HT-29 (cell line): Measurements from ENCODE around the gene TRMT1. TPM values are rescaled to one million over a fixed set of nuclear protein-coding genes. Genes with fewer than 3 reads are reported as not detected.
"Not testable (repeated sequence)": the region's sequence is repeated elsewhere in the genome, so short reads cannot be mapped to it uniquely, and the experiment has no call there.

Source experiments
- DNase-seq: peaks from one replicate; pipeline ENCODE4 v3.0.0-alpha.2; 2015; ENCODE audit warnings: low spot score
- total RNA-seq: library from RNA; depleted of rRNA; stranded (reverse); fragments of >200 nt; shearing (Covaris generic); gene quantifications from 2 replicates; pipeline ENCODE4 v1.2.3, GENCODE V29; 2014

TRMT1 gene
- total RNA-seq, 1 experiment from 2014 or later: 52.8 TPM

- no peak for DNase-seq
These were observed 34.5 kb upstream of the TRMT1 start for GRCh38 chr19:13150931-13151604.

GRCh38 chr19:13150187-13150930, 33.8 kb upstream of the TRMT1 start, which contains the start of the genes IER2 and STX10:
Gene IER2 (plus strand): TSS chr19:13150411. CDS start chr19:13153187, 2,776 bp downstream.
Gene STX10 (minus strand): TSS chr19:13150375. CDS start chr19:13150173, 202 bp downstream.
- DNase-seq: peak; percentile 84

GRCh38 chr19:13149628-13150186, 33.2 kb upstream of the TRMT1 start:
- peak; percentile 33 for DNase-seq

DNA sequence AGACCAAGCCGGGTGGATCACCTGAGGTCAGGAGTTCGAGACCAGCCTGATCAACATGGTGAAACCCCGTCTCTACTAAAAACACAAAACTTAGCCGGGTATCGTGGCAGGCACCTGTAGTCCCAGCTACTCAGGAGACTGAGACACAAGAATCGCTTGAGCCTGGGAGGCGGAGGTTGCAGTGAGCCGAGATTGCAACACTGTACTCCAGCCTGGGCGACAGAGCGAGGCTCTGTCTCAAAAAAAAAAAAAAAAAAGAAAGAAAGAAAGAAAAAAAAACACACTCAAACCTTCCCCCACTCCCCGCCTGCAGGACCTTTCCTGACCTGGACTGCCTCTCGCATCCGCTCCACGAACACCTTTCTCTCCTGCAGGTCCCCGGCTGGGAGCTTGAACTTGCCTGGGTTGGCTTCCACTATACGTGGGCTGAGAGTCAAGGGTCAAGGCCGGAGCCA, 32.7 kb upstream of the TRMT1 start:
- not testable (repeated sequence) for DNase-seq

- no peak for DNase-seq
These were observed 30.4 kb upstream of the TRMT1 start for GRCh38 chr19:13146763-13147563.

GRCh38 chr19:13139633-13140311, 23.2 kb upstream of the TRMT1 start:
- no peak for DNase-seq

DNA sequence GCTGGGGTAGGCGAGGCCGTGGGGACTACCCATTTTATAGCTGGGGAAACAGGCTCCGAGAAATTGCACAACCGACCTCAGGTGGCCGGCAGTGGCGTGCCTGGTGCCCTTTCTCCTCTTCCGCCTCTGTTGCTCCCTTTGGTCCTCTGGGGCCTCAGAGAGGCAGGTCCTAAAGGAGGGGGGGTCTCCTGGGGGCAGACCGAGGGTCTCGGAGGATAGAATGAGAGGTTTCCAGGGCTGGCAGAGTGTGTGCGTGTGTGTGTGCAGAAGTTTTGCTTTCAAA, 22.3 kb upstream of the TRMT1 start:
- no peak for DNase-seq

DNA sequence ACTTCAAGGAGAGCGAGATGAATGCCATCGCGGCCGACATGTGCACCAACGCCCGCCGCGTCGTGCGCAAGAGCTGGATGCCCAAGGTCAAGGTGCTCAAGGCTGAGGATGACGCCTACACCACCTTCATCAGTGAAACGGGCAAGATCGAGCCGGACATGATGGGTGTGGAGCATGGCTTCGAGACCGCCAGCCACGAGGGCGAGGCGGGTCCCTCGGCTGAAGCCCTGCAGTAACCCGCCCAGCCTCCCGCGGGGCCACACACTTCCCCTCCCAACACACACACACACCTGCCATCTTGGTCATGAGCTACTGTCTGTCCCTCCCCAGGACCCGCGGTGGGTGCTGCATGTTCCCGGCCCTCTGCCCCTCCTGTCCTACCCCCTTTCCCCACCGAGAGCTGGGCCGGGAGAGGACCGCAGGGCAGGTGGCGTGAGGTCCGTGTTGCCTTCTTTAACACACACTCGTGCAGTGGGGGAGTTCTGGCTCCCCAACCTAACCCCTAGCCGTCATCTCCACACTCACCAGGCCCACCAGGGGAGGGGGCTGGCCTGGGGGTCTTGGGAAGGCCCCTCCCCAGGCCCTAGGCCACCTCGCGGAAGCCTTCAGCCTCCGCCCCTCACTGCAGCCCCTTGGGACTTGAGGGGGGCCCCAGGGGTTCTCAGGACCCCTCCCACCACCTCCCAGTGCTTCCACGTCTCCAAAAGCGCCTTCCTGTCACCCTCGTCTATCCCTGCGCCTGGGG, 21.8 kb upstream of the TRMT1 start:
- DNase-seq: no peak

DNA sequence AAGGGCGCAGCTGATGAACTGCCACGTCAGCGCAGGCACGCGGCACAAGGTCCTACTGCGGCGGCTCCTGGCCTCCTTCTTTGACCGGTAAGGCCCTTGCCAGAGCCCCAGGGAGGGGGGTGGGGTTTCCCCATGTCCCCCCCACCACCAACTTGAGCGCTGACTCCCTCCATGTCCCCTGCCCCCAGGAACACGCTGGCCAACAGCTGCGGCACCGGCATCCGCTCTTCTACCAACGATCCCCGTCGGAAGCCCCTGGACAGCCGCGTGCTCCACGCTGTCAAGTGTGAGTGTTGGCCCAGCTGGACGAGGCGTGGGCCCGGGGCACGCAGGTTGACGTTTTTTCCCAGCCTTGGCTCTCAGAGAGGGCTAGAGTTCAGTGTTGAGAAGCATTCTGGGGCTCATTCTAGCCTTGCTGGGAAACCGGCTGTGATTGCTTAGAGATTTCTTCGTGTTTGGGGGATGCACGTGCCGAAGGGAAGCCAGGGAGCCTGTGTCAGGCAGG, 20.8 kb upstream of the TRMT1 start:
- no peak for DNase-seq

- no peak for DNase-seq
These were observed 18.8 kb upstream of the TRMT1 start for GRCh38 chr19:13135068-13136062.

GRCh38 chr19:13134626-13135025, 18.1 kb upstream of the TRMT1 start:
- no peak for DNase-seq

DNA sequence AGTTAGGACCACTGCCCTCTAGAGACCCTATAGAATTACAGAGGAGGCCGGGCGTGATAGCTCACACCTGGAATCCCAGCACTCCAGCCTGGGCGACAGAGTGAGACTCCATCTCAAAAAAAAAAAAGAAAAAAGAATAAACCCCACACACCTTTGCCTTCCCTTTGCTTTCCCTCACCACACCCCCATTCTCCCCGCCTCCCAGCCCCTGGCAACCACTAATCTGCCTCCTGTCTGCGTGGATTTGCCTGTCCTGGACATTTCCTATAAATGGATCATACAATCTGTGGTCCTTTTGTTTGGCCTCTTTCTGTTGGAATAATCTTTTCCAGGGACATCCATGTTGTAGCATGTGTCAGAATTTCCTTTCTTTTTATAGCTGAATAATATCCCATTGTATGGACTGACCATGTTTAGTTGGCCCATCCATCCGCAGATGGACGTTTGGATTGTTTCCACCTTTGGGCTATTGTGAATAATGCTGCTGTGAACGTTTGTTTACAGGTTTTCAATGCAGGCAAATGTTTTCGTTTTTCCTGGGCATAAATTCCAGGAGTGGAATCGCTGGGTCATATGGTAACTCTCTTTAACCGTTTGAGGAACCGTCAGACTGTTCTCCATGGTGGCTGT, 16.8 kb upstream of the TRMT1 start:
- DNase-seq: no peak

DNA sequence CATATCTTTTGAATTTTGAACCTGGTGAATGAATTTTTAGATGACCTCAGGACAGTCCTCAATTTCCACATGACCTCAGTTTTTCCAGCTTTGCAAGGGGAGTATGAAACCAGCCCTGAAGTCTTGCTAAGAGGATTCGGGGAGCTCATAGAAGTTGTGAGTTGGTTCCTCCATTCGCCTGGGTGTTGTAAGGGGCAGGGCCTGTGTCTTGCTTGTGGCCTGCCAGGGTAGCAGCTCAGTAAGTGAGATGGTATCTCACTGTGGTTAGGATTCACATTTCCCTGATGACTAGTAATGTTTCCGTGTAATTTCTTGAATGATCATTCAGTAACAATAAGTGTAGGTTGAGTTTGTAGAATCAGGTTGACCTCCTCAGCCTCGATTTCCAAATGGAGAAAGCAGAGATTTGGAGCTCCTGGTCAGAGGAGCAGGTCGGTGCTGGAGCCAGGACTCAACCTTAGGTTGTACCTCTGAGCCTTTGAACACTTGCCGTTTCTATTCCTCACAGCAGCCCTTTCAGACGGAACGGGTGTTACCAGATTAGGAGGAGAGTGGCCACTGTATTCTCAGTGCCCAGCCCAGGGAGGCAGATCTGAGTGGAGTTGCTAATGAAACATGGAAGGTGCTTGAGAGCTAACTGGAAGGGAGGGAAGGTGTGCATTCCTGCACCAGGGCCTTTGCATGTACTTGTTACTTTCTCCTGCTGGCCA, 16.1 kb upstream of the TRMT1 start:
- no peak for DNase-seq

GRCh38 chr19:13130886-13131490, 14.4 kb upstream of the TRMT1 start:
- no peak for DNase-seq

DNA sequence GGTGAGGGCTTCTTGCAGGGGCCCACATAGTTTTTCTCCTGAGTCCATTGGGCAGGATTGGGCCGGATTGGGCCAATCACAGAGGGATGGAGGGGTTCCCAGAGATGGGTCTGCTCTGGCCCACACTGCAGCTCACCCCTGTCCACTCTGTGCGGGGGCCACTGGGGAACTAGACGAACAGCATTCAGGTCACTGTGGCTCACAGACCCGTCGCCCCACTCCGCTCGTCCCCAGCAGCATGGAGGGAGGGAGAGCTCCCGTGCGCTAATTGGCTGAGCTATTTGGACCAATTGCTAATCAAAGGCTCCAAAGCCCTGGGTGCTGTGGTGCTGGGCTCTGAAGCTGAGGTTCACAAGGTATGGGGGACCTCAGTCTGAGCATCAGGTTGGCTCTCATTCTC, 12.8 kb upstream of the TRMT1 start:
- DNase-seq: no peak

GRCh38 chr19:13128583-13128982, 12.0 kb upstream of the TRMT1 start:
- DNase-seq: no peak

DNA sequence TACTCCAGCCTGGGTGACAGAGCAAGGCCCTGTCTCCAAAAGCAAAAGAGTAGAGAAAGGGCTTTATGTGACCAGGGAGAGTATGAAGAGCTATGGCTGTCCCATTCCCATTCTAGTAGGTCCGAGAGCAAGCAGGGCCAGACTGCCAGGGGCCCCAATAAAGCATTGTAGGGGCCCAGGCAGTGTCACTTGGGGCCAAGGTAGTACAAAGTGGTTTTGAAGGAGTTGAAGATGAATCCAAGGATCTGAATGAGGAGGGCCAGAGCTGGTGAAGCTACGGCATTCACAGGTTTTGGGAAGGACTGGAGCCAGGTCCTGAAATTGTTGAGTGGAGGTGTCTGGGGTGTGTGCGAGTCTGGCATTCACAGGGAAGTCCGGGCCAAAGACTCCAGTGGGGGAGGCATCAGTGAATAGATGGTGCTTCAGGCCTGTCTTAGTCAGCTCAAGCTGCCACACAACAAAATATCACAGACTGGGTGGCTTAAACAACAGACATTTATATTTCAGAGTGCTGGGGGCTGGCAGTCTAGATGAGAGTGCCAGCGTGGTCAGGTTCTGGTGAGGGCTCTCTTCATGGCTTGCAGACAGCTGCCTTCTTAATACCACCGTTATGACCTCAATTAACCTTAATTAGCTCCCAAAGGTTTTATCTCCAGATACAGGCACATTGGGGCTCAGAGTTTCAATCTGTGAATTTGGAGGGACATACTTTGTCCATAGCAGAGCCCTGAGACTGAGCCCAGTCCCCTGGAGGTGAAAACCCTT, 11.5 kb upstream of the TRMT1 start:
- DNase-seq: no peak
